GM12878 (cell line): Measurements from ENCODE around the gene PTPRM. TPM values are rescaled to one million over a fixed set of nuclear protein-coding genes. Genes with fewer than 3 reads are reported as not detected.

Source experiments
- ASH2L ChIP-seq: fragments of 300-600, 200-600 bp; sonication (generic); IDR thresholded peaks from 2 replicates; pipeline ENCODE4 v1.6.1; 2017; ENCODE audit warnings: low read depth, mild to moderate bottlenecking, borderline replicate concordance
- BRCA1 ChIP-seq: IDR thresholded peaks from 2 replicates; pipeline ENCODE4 v1.6.1; 2011; ENCODE audit warnings: low read depth, low read length, improper control_type of control experiment
- CBX5 ChIP-seq: sonication (generic); IDR thresholded peaks from 2 replicates; pipeline ENCODE4 v1.6.1; 2016; ENCODE audit warnings: low read depth, moderate library complexity, mild to moderate bottlenecking, inconsistent platforms
- CHD2 ChIP-seq: IDR thresholded peaks from 2 replicates; pipeline ENCODE4 v1.6.1; 2011; ENCODE audit warnings: low read depth, low read length, improper control_type of control experiment, borderline replicate concordance
- KDM1A ChIP-seq: fragments of 200-600 bp; sonication (generic); IDR thresholded peaks from 2 replicates; pipeline ENCODE4 v1.6.1; 2016; ENCODE audit warnings: borderline replicate concordance
- NR2F1 ChIP-seq: fragments of 450-650 bp; conservative IDR thresholded peaks from 2 replicates; pipeline ENCODE4 v1.6.1; 2017; ENCODE audit warnings: mild to moderate bottlenecking
- PAX8 ChIP-seq: fragments of 450-650 bp; IDR thresholded peaks from 2 replicates; pipeline ENCODE4 v1.6.1; 2017; ENCODE audit warnings: mild to moderate bottlenecking, moderate library complexity
- ZNF207 ChIP-seq: fragments of 450-650 bp; IDR thresholded peaks from 2 replicates; pipeline ENCODE4 v1.6.1; 2014; ENCODE audit warnings: antibody characterized with exemption, mild to moderate bottlenecking, borderline replicate concordance
- polyA plus RNA-seq, 11 experiments: library from polyadenylated mRNA; depleted of rRNA in 4 of 11; unstranded in 6 of 11; stranded (reverse) in 5 of 11; fragments of >200 nt; fragmentation: Nextera tagmentation in 4 of 11; fragmentation: Illumina TruSeq in 1 of 11; extraction: Ambion mirVana in 4 of 11; extraction: Trizol in 1 of 11; gene quantifications; 1 replicate in 1 of 11; 2 replicates in 10 of 11; pipeline versions ENCODE4 v1.2.1 to v1.2.3, GENCODE V29; 2011 to 2016; ENCODE audit warnings: inconsistent platforms in 2 of 11, missing spikeins in 2 of 11, low read depth in 1 of 11
- total RNA-seq, 4 experiments: library from RNA; depleted of rRNA in 3 of 4; stranded (reverse); fragments of >200 nt in 3 of 4; fragmentation: Illumina TruSeq in 1 of 4; extraction: Trizol in 1 of 4; gene quantifications; 2 replicates each; pipeline versions ENCODE4 v1.2.1 to v1.2.3, GENCODE V29; 2013 to 2021
- TF ChIP-seq, protein P1 (sequence below): fragments of 450-650 bp; IDR thresholded peaks from 2 replicates; pipeline ENCODE4 v1.6.1; 2017; ENCODE audit warnings: low read depth, mild to moderate bottlenecking, moderate library complexity
- TF ChIP-seq, protein P2 (sequence below): IDR thresholded peaks from 2 replicates; pipeline ENCODE4 v1.6.1; 2012; ENCODE audit warnings: low read depth, low read length, improper control_type of control experiment
- TF ChIP-seq, protein P3 (sequence below): fragments of 450-650 bp; formaldehyde crosslinking; IDR thresholded peaks from 2 replicates; pipeline ENCODE4 v1.4.0; 2022; ENCODE audit warnings: mild to moderate bottlenecking, moderate library complexity

PTPRM gene
- total and polyA plus RNA-seq, 10 of the 15 experiments (the other 5 are each of a cell fraction or from before 2014, with no cell fraction given), result 0.07 to 22.6 (median 0.60) TPM

DNA sequence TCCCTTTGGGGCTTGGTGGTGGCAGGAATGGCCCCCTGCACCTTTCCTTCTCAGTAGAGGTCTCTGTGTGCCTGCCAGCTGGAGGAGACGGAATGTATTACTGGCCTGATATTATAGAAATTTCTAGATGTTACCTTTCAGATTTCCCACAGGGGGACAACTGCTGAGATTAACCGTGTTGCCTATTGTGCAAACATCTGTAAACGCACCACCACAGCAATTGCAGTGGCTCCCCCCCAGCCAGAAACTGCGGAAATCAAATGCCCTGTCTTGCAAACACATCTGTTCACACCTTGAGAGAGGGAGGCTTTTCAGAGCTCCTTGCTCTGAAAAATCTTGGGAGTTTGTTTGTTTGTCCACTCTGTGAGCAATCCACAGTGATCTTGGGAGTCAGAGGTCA, 772.1 kb downstream of the PTPRM start (continued):
- TF ChIP-seq, protein P1, sequence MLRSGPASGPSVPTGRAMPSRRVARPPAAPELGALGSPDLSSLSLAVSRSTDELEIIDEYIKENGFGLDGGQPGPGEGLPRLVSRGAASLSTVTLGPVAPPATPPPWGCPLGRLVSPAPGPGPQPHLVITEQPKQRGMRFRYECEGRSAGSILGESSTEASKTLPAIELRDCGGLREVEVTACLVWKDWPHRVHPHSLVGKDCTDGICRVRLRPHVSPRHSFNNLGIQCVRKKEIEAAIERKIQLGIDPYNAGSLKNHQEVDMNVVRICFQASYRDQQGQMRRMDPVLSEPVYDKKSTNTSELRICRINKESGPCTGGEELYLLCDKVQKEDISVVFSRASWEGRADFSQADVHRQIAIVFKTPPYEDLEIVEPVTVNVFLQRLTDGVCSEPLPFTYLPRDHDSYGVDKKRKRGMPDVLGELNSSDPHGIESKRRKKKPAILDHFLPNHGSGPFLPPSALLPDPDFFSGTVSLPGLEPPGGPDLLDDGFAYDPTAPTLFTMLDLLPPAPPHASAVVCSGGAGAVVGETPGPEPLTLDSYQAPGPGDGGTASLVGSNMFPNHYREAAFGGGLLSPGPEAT, result no peak
- TF ChIP-seq KDM1A, result no peak
- TF ChIP-seq, protein P2, sequence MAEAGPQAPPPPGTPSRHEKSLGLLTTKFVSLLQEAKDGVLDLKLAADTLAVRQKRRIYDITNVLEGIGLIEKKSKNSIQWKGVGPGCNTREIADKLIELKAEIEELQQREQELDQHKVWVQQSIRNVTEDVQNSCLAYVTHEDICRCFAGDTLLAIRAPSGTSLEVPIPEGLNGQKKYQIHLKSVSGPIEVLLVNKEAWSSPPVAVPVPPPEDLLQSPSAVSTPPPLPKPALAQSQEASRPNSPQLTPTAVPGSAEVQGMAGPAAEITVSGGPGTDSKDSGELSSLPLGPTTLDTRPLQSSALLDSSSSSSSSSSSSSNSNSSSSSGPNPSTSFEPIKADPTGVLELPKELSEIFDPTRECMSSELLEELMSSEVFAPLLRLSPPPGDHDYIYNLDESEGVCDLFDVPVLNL, result no peak
- TF ChIP-seq NR2F1, result no peak
- no peak for TF ChIP-seq PAX8
- no peak for TF ChIP-seq ASH2L
- no peak for TF ChIP-seq BRCA1
- TF ChIP-seq, protein P3, sequence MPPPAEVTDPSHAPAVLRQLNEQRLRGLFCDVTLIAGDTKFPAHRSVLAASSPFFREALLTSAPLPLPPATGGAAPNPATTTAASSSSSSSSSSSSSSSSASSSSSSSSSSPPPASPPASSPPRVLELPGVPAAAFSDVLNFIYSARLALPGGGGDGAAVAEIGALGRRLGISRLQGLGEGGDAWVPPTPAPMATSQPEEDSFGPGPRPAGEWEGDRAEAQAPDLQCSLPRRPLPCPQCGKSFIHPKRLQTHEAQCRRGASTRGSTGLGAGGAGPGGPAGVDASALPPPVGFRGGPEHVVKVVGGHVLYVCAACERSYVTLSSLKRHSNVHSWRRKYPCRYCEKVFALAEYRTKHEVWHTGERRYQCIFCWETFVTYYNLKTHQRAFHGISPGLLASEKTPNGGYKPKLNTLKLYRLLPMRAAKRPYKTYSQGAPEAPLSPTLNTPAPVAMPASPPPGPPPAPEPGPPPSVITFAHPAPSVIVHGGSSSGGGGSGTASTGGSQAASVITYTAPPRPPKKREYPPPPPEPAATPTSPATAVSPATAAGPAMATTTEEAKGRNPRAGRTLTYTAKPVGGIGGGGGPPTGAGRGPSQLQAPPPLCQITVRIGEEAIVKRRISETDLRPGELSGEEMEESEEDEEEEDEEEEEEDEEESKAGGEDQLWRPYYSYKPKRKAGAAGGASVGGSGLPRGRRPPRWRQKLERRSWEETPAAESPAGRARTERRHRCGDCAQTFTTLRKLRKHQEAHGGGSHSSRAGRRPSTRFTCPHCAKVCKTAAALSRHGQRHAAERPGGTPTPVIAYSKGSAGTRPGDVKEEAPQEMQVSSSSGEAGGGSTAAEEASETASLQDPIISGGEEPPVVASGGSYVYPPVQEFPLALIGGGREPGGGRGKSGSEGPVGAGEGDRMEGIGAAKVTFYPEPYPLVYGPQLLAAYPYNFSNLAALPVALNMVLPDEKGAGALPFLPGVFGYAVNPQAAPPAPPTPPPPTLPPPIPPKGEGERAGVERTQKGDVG (CRISPR knock-in tag), result no peak
- no peak for TF ChIP-seq CBX5
- no peak for TF ChIP-seq ZNF207
- no peak for TF ChIP-seq CHD2
